Activated T-cell treated with anti-CD3 and anti-CD28 coated beads, Interleukin-2, amount 50 U/mL, for 72 hours (primary cell): ENCODE data around the gene HSD17B12. TPM values are rescaled to one million over a fixed set of nuclear protein-coding genes. Genes with fewer than 3 reads are reported as not detected.
"Not testable (repeated sequence)": the region's sequence is repeated elsewhere in the genome, so short reads cannot be mapped to it uniquely, and the experiment has no call there.

Experiments
- ATAC-seq, 2 donors: fragments of 150-1000 bp; cut with Tn5 transposase; replicated peaks in 1 of 2; 2 replicates each; pipeline ENCODE4 v1.10.0; 2021; ENCODE audit warnings: moderate library complexity in 2 of 2, mild to moderate bottlenecking in 1 of 2
- DNase-seq, 2 donors: peaks; one replicate each; pipeline ENCODE4 v3.0.0; 2021 to 2022; ENCODE audit warnings: mixed read lengths in 1 of 2
- H3K27ac Mint-ChIP-seq: one replicate; pipeline ENCODE4 v1.8.0; 2022; ENCODE audit warnings: mild to moderate bottlenecking, moderate library complexity, mixed read lengths
- H3K27me3 Mint-ChIP-seq: one replicate; pipeline ENCODE4 v1.8.0; 2022; ENCODE audit warnings: low read depth, mixed read lengths
- H3K36me3 Mint-ChIP-seq, 2 donors: one replicate each; pipeline ENCODE4 v1.8.0; 2022; ENCODE audit warnings: mixed read lengths in 2 of 2, mild to moderate bottlenecking in 1 of 2; ENCODE audit not compliant: insufficient read depth in 2 of 2
- H3K4me1 Mint-ChIP-seq: one replicate; pipeline ENCODE4 v1.8.0; 2022; ENCODE audit warnings: low read depth, mixed read lengths
- H3K4me3 Mint-ChIP-seq, 2 donors: one replicate each; pipeline ENCODE4 v1.8.0; 2022; ENCODE audit warnings: mild to moderate bottlenecking in 2 of 2, mixed read lengths in 2 of 2, moderate library complexity in 2 of 2
- H3K9me3 Mint-ChIP-seq, 2 donors: one replicate each; pipeline ENCODE4 v1.8.0; 2022; ENCODE audit warnings: mixed read lengths in 2 of 2
- total RNA-seq, 2 donors: library from RNA; stranded (reverse); gene quantifications; one replicate each; pipeline ENCODE4 v1.2.3, GENCODE V29; 2022

HSD17B12 gene
- total RNA-seq, 2 donors from 2014 or later, result 46.2 to 49.0 TPM

DNA sequence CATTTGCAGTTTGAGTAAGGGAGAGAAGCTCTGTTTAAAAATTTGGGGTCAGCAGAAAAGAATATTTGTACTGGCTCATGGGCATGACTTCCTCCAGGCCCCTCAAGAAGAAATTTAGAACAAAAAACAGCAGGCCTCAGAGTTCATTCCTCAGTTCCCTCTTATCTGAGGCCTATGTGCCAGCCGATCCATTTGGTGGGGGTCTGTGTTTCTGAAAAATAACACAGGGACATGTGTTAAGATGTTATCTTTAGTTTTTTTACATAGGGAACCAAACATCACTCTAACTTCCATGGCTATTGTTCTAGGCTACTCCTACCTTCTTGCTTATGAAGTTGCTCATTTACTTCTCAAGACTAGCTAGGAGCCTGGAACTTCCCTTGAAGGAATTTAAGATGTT is 16.2 kb upstream of the HSD17B12 start:
- ATAC-seq (no peak), DNase-seq (no peak)
- Mint-ChIP-seq H3K36me3 (no peaks in the 10 kb centered on the region), H3K27me3 (peaks cover 13% of the 10 kb centered on the region), H3K27ac (no peak overlapping the region), H3K4me3 (no peak overlapping the region), H3K9me3 (no peaks in the 10 kb centered on the region), H3K4me1 (no peaks in the 10 kb centered on the region)

DNA sequence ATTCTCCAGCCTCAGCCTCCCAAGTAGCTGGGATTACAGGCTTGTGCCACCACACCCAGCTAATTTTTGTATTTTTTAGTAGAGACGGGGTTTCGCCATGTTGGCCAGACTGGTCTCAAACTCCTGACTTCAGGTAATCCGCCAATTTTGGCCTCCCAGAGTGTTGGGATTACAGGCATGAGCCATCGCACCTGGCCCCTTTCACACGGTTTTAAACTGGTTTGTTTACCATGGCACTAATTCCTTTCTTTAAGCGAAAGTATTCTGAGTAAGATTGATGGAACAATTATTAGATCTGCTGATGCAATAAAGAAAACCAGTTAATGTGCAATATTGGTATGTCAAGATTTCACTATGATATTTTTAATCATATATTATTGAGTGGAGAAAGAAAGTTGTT is 9.3 kb upstream of the HSD17B12 start:
- H3K4me3 Mint-ChIP-seq, H3K9me3 Mint-ChIP-seq, H3K4me1 Mint-ChIP-seq, H3K27ac Mint-ChIP-seq, DNase-seq, H3K36me3 Mint-ChIP-seq, ATAC-seq: not testable (repeated sequence)
- peaks cover 18% of the 10 kb centered on the region for H3K27me3 Mint-ChIP-seq

DNA sequence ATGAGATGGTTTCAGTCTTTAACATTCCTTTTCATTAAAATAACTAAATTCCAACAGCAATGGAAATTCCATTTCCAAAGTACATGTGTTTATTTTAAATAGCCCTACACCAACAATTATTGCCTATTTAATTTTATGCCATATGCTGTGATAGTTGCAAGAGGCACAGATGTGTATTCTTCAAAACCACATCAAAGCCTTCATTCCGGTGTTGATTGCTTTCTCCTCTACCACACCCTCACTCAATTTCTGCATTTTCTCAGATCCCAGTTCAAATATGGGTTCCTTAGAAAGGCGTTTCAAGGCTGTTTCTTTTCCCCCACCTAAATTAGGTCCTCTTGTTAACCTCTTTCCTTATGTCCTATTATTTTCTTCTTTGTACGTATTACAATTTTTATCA is 6.0 kb upstream of the HSD17B12 start:
- H3K4me3 Mint-ChIP-seq, result no peak overlapping the region
- H3K9me3 Mint-ChIP-seq, result peaks cover 0 to 5% of the 10 kb centered on the region in 2 donors
- no peak overlapping the region for H3K27ac Mint-ChIP-seq
- peaks cover 4 to 6% of the 10 kb centered on the region in 2 donors for H3K36me3 Mint-ChIP-seq
- H3K27me3 Mint-ChIP-seq, result peaks cover 22% of the 10 kb centered on the region
- ATAC-seq (no peak), DNase-seq (no peak)
- H3K4me1 Mint-ChIP-seq, result peaks cover 3% of the 10 kb centered on the region

DNA sequence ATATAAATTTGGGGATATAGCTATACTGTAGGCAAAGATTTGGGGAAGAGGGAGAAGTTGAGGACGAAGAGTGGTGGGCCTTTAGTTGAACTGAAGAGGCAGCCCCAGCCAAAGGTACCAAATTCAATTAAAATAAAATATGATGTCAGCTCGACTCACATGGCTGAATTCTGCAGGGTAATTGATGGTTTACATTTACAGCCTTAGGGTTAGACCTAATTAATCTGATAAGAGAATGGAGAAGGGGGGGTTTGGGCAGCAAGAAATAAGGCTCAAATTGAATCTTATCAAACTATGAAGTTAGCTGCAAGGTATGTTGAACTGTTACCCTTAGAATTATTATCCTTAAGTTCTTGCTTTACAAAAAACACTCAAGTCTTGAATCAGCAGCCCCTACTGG is 3.6 kb upstream of the HSD17B12 start:
- DNase-seq, result no peak
- peaks cover 18% of the 10 kb centered on the region for H3K27me3 Mint-ChIP-seq
- peaks cover 3 to 5% of the 10 kb centered on the region in 2 donors for H3K9me3 Mint-ChIP-seq
- no peak for ATAC-seq
- peaks cover 11 to 17% of the 10 kb centered on the region in 2 donors for H3K36me3 Mint-ChIP-seq
- no peak overlapping the region for H3K4me3 Mint-ChIP-seq
- H3K4me1 Mint-ChIP-seq, result peaks cover 18% of the 10 kb centered on the region
- no peak overlapping the region for H3K27ac Mint-ChIP-seq

DNA sequence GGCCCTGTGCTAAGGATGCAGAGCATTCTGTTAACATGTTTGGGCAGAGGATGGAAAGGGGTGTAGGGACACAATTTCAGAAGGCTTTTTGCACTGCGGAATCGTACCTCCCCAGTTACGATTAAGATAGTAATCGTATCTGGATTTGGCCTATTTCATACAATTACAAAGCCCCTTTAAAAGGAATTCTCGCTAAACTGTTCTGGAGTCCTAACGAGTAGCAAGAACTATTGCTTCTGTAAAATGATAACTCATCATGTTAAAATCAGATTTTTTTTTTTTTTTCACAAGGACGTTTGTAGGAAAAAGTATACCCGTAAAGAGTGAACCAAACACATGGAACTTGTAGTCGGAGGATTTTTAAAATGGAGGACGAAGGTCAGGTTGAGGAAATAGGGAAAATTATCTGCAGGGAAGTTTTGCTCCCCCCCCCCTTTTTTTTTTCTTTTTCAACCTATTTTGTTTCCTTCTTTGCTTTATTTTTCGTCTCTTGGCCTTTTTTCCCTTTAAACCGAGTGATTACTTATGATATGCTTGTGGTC is 934 bp downstream of the HSD17B12 start:
- Mint-ChIP-seq H3K4me3 (peak overlapping the region; percentile 94 to 100), H3K27ac (peak overlapping the region; percentile 98), H3K9me3 (peaks cover 3 to 5% of the 10 kb centered on the region in 2 donors), H3K27me3 (peaks cover 9% of the 10 kb centered on the region), H3K36me3 (peaks cover 23 to 25% of the 10 kb centered on the region in 2 donors), H3K4me1 (peaks cover 52% of the 10 kb centered on the region)
- DNase-seq, result no peak
- no peak for ATAC-seq

DNA sequence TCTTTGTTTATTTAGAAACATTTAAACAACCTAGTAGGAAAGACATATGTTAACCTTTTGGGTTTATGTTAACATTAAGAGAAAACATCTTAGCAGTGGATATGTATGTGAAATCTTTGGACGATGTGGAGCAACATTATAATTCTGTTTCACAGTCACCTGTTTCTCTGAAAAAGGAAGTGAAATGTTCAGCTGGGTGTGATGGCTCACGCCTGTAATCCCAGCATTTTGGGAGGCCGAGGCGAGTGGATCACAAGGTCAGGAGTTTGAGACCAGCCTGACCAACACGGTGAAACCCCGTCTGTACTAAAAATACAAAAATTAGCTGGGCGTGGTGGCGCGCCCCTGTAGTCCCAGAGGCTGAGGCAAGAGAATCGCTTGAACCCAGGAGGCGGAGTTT is 1.5 kb downstream of the HSD17B12 start:
- not testable (repeated sequence) for ATAC-seq, H3K27me3 Mint-ChIP-seq, H3K9me3 Mint-ChIP-seq, DNase-seq
- Mint-ChIP-seq H3K4me3 (peak overlapping the region; percentile 94 to 100), H3K27ac (peak overlapping the region; percentile 98), H3K4me1 (peaks cover 53% of the 10 kb centered on the region), H3K36me3 (peaks cover 24 to 25% of the 10 kb centered on the region in 2 donors)

DNA sequence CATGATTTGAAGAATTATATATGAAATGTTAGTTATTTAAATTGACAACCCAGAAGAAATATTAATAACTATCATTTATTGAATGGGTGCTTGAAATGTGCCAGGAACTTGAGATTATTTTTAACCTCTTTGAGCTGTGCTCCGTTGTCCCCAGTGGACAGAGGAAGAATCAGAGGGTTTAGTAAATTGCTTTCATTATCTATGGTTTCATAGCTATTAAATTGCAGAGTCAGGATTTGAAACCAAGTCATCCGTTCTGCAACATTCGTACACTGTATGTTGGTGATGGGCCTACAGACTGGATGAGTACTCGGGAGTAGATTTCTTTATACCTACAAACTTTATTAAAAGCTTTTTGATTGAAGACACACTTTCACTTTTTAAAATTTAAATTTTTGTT is 4.9 kb downstream of the HSD17B12 start:
- H3K36me3 Mint-ChIP-seq, result peaks cover 17 to 19% of the 10 kb centered on the region in 2 donors
- DNase-seq (no peak), ATAC-seq (no peak)
- H3K27ac Mint-ChIP-seq, result no peak overlapping the region
- H3K4me1 Mint-ChIP-seq, result peaks cover 50% of the 10 kb centered on the region
- no peaks in the 10 kb centered on the region for H3K27me3 Mint-ChIP-seq
- no peak overlapping the region for H3K4me3 Mint-ChIP-seq
- no peaks in the 10 kb centered on the region for H3K9me3 Mint-ChIP-seq

DNA sequence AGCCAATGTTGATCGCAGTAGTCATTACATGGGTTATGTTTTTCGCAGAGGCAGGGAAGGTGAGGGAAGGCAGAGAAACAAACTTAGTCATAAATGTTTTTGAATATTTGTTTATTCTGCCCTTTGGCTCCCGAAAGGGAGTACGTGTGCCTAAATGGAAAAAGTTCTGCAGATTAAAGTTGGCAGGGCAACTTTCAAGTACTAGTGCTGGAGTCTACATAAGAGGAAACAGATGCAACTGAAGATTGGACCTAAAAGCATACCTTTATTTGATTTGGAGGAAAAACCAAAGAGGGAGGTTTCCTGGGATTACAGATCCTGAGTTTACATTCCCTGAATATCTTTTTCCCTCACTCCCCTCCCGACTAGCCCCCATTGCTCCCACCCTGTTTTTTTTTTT is 5.7 kb downstream of the HSD17B12 start:
- Mint-ChIP-seq H3K9me3 (no peaks in the 10 kb centered on the region), H3K27me3 (no peaks in the 10 kb centered on the region), H3K4me3 (no peak overlapping the region), H3K36me3 (peaks cover 14 to 16% of the 10 kb centered on the region in 2 donors), H3K4me1 (peaks cover 53% of the 10 kb centered on the region), H3K27ac (no peak overlapping the region)
- no peak for DNase-seq
- no peak for ATAC-seq

DNA sequence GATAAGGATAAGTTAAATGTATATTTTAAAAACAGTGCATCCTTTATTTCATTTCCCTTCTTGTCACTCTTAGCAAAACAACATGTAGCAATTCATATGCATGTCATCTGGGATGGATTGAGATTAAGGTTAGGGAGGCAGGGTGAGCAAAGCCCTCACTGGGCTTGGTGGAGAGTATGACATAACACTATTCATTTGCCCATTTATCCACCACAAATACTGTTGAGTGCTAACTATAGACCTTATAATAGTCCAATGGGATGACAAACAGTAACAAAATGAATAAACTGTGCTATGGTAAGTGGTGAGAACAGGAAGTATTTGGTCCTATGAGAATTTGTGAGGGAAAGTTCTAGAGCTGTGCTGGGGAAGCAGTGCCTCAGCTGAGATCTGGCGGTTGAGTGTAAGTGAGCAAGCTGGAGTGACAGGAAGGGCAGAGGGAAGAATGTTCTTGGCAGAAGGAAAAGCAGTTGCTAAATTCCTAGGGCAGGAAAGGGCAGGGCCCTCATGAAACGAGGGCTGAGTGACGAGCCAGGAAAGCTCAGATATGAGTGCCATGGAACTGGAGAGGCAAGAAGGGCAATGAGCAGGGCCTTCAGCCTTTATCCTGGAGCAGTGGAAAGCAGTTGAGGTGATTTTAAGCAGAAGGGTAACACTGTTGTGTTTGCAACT is 6.7 kb downstream of the HSD17B12 start:
- H3K36me3 Mint-ChIP-seq, result peaks cover 14 to 15% of the 10 kb centered on the region in 2 donors
- H3K4me1 Mint-ChIP-seq, result peaks cover 52% of the 10 kb centered on the region
- H3K27me3 Mint-ChIP-seq, result no peaks in the 10 kb centered on the region
- H3K9me3 Mint-ChIP-seq, result no peaks in the 10 kb centered on the region
- no peak overlapping the region for H3K27ac Mint-ChIP-seq
- no peak for ATAC-seq
- DNase-seq, result no peak
- H3K4me3 Mint-ChIP-seq, result no peak overlapping the region

DNA sequence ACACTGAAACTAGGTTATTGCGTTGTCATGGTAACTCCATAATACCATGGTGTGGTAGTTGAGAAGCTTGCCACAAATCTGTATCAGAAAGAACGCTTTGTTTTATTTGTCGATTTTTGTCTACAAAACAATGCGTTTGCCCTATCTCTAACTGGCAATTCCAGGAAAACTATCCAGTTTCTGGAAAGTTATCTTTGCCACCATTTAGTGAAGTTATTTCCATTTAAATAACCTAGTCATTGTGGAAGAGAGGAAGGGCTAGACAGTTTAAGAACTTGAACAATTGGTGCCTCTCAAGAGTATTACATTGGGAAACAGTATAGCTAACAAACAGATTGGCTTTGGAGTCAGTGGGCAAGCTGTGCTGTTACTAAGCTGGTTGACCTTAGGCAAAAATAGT is 7.9 kb downstream of the HSD17B12 start:
- Mint-ChIP-seq H3K4me3 (no peak overlapping the region), H3K27me3 (no peaks in the 10 kb centered on the region), H3K27ac (no peak overlapping the region), H3K4me1 (peaks cover 42% of the 10 kb centered on the region), H3K36me3 (peaks cover 6 to 13% of the 10 kb centered on the region in 2 donors), H3K9me3 (no peaks in the 10 kb centered on the region)
- ATAC-seq, result no peak
- no peak for DNase-seq

DNA sequence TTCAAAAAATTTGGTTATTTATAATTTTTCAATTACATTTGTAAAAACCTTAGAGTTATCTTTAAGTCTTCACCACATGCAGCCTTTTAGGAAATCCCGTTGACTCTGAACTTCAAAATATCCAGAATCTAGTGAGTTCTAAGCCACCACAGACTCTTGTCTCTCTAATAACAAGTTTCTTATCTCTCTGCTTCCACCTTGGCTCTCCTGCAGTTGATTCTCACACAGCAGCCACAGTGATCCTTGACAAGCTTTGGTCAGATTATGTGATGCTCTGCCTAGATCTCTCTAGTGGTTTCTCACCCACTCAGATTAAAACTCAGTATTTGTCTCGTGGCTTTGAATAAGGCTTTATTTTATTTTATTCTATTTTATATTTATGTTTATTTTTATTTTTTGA is 8.6 kb downstream of the HSD17B12 start:
- peaks cover 37% of the 10 kb centered on the region for H3K4me1 Mint-ChIP-seq
- no peaks in the 10 kb centered on the region for H3K27me3 Mint-ChIP-seq
- peaks cover 4 to 10% of the 10 kb centered on the region in 2 donors for H3K36me3 Mint-ChIP-seq
- H3K4me3 Mint-ChIP-seq, result no peak overlapping the region
- DNase-seq (no peak), ATAC-seq (no peak)
- no peaks in the 10 kb centered on the region for H3K9me3 Mint-ChIP-seq
- no peak overlapping the region for H3K27ac Mint-ChIP-seq

DNA sequence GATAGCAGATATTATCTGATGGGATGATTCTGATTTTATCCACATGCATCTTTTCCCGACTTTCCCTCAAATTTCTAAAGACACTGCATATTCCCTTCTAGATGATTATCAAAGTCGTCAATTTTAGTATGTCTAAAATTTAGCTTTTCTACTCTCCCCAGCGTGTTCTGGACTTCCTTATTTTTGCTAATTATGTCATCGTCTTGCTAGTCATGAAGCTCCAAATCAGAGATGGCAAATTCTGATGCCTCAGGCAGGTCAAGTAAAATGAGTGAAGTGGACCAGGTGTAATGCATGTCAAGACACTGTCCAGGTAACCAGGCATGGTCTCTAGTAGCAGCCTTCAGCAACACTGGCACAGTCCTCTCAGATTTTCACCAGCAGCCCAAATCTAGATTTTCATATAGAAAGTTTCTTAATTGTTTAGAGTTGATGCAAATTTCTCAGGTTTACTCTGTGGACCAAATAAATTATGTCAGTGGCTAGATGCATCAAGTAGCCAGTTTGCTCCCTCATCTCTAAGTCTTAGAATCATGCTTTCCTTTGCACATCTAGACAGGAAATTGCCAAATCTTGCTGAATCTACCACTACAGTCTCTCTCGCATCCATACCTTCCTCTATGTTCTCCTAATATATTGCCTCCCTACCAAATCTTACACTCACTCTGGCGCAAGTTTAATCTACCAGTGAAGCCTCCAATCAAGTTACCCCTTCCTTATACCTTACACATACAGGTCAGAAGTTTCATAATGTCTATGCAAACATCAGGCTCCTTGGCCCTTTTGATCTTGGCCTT is 10.6 kb downstream of the HSD17B12 start:
- Mint-ChIP-seq H3K4me3 (no peak overlapping the region), H3K9me3 (no peaks in the 10 kb centered on the region), H3K4me1 (peaks cover 22% of the 10 kb centered on the region), H3K27ac (no peak overlapping the region), H3K36me3 (peaks cover 1 to 10% of the 10 kb centered on the region in 2 donors), H3K27me3 (no peaks in the 10 kb centered on the region)
- DNase-seq (no peak), ATAC-seq (no peak)

DNA sequence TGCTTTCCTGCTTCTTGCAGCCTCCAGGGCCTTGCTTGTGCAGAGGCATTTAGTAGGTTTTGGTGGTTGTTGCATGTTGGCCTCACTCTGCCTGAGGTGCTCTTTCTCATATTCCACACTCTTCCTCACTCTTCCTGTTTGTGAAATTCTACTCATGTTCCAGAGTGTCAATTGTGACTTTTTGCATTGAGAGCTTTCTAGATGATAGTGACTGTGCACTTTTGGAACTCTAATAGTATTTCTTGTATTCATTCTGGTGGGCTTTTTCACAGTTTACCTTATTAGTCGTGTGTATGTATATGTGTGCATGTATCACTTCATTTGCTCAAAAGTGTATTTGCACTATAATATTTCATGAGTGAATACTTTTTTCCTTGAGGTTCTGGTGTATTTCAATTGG is 11.3 kb downstream of the HSD17B12 start:
- Mint-ChIP-seq H3K9me3 (no peaks in the 10 kb centered on the region), H3K27me3 (no peaks in the 10 kb centered on the region), H3K4me1 (peaks cover 21% of the 10 kb centered on the region), H3K27ac (no peak overlapping the region), H3K4me3 (no peak overlapping the region), H3K36me3 (peaks cover 1 to 10% of the 10 kb centered on the region in 2 donors)
- ATAC-seq (no peak), DNase-seq (no peak)
